ENCODE data around the gene DYNC1LI2.
"Not testable (repeated sequence)": the region's sequence is repeated elsewhere in the genome, so short reads cannot be mapped to it uniquely, and the experiment has no call there.

The DYNC1LI2 gene

DNA sequence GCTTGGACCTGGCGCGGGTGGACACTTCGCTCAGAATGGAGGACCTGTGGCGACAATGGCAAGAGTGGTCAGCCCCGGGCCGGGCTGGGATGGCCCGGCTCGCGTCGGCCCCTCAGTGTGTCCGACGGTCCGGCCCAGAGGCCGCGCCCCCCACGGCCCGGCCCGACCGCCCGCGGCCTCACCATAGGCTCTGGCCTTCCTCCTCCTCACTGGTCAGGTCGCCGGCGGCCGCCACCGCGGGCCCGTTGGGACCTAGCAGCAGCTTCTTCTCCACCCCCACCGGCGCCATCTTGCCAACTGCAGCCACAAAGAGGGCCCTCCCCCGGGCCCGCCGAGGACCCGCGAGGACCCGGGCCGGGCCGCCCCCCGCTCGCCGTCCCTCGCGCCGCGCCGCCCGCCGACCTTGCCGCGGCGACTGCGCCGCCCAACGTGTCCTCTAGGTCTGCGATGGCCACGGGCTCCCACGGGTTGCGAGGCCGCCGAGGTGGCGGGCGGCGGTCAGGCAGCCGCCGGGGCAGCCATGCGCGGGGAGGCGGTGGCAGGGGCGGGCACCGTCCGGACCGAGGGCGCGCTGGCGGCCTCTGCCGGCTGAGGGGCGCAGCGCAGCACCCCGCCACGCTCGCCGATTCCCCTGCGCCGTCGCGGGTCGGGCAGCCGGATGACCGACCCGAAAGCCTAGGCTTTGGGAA, at the start of gene DYNC1LI2:
DYNC1LI2 (minus strand) TSS at position 307 of the 689 bp plus-strand sequence; CDS start at position 289, 18 bp downstream.
- peak; percentile 30 to 47 for DNase-seq (ENCODE audit: low read depth in 2 of 2)

DNA sequence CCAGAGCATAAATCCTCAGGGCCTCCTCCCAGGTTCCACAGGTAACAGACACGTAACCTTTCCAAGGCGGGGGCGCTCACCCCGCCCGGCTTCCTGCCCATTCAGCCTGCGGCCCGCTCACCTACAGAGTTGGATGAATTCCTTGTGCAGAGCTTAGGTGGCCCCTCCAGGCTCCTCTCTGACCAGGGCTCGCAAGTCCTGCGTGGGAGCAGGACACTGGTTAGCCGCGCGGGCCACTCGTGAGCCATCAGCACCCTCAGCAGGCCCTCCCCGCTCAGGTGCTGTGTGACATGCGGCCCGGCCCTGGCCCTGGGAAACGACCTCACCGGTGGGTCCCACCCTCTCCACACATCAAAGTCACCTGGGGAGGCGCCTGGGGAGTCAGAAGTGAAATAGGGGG, 49.4 kb upstream of the DYNC1LI2 start:
- DNase-seq (ENCODE audit: low read depth in 2 of 2): no peak

DNA sequence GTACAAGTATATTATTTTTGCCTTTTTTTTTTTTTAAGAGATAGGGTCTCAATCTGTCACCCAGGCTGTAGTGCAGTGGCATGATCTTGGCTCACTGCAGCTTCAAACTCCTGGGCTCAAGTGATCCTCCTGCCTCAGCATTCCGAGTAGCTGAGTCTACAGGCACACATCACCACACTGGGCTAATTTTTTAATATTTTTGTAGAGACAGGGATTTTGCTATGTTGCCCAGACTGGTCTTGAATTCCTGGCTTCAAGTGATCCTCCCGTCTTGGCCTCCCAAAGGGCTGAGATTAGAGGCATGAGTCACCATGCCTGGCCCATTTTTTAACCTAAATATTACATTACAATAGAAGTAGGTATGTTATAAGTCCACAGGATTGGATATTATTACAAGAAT, 46.8 kb upstream of the DYNC1LI2 start:
- DNase-seq (ENCODE audit: low read depth in 2 of 2): peak in 1 of 2 experiments; percentile 7

DNA sequence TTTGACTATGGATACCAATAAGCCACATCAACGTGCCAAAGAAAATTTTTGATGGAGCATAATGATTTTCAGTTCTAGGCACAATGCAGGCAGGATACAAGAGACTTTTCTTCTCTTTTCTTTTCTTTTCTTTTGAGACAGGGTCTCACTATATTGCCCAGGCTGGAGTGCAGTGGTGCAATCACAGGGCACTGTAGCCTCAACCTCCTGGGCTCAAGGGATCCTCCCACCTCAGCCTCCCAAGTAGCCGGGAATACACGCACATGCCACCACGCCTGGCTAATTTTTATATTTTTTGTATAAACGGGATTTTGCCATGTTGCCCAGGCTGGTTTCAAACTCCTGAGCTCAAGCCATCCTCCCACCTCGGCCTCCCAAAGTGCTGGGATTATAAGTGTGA, 42.6 kb upstream of the DYNC1LI2 start:
- DNase-seq (ENCODE audit: low read depth in 2 of 2): not testable (repeated sequence)

DNA sequence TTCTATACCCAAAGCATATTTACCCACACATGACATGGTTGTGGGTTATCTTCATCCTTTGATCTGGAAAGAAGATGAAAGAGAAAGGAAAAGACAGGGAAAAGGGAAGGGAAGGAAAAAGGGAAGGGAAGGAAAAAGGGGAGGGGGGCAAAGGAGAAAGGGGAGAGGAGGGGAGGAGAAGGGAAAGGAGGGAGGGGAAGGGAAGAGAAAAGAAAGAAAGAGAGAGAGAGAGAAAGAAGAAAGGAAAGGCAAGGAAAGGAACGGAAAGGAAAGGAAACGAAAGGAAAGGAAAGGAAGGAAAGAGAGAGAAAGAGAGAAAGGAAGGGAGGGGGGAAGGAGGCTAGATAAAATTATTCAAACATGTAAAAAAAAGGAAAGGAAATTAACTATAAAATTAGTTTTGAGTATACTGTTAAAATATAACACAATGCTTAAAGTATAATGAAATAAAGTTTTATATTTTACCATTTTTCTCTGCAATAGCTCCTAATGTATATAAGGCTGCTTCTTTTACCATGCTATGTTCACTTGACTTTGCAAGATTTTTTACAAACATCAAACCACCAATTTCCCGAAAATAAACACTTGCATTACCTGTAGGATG, 38.8 kb upstream of the DYNC1LI2 start:
- DNase-seq (ENCODE audit: low read depth in 2 of 2): no peak

DNA sequence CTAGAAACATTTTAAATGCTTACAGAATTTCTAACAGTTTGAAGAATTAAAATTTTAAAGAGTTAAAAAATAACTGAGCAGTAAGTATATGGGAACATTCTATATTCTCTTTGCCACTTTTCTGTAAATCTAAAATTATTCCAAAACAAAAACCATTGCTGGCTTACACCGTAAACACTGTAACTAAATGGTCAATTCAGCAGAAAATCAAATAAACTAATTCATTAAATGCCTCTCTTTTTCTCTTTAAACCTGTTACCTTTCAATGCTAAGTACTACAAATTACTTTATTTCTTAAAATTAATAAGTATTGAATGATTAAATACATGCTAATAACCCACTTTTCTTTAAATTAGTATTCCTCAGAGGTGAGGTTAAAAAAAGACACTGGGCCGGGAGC, 36.0 kb upstream of the DYNC1LI2 start:
- DNase-seq (ENCODE audit: low read depth in 2 of 2): no peak

DNA sequence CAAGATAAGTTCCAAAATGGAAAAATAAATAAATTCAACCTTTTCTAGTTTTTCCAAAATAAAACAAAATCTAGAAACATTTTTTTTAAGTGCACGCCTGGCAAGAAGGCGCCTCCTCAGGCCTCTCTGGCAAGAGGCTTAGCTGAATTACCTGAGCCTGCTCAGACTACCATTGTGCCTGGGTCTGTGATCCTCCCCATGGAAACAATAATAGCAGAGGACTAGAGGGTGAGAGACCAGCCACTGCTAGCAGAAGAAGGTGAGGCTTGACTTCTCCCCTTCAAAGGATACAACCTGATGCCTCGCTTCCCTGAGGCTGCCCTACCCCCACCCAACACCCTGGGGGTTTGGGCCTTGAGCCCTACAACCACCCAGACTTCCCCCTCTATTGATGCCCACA, 35.1 kb upstream of the DYNC1LI2 start:
- no peak for DNase-seq (ENCODE audit: low read depth in 2 of 2)

DNA sequence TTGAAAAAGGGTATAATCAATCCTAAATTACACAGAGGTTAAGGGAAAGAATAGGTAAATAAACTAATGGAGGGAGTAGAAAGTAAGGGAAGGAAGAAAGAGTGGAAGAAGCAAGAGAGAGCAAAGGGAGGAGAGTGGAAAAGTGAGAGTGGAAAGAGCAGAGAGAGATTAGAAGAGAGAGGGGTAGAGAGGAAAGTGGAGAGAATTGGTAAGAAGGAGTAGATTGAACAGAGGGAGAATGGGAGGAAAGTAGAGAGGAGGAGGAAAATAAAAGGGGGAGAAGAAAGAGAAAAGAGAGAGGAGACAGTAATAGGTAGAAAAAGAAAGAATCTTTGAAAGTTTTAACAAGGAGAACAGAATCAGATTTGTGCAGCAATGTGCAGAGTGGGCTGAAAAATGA, 25.0 kb upstream of the DYNC1LI2 start:
- no peak for DNase-seq (ENCODE audit: low read depth in 2 of 2)

DNA sequence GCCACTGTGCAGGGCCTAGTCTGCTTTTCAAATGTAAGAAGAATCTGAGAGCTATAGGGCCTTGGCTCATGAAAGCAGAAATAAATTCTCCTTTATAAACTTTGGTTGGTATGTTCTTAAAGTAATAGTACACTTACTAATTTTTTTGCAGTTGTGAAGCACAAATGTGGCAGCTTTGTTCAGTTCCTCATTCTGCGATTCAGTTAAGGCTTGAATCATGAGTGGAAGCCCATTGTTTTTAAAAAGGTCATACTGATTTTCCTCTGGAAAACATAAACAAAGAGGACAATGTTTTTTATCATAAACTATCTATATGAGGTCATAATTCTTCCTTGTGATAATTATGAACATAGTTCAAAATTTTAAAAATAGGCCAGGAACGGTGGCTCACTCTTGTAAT, 23.6 kb upstream of the DYNC1LI2 start:
- DNase-seq (ENCODE audit: low read depth in 2 of 2): no peak

DNA sequence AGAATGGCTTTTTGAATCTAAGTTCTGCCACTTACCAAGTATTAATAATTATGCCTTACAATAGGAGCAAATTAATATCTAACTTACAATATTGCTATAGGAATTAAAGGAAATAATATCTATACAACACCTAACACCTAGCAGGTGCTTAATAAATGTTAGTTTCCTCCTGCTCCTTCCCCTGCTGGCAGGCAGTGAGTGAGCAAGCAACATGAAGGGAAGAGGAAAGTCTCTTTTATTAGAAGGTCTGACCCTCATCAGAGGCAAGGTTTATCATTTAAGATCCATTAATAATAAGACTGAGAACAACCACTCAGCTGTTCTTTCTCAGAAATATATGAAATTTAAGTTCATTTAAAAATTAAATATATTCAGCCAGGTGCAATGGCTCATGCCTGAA, 6.7 kb upstream of the DYNC1LI2 start:
- no peak for DNase-seq (ENCODE audit: low read depth in 2 of 2)

DNA sequence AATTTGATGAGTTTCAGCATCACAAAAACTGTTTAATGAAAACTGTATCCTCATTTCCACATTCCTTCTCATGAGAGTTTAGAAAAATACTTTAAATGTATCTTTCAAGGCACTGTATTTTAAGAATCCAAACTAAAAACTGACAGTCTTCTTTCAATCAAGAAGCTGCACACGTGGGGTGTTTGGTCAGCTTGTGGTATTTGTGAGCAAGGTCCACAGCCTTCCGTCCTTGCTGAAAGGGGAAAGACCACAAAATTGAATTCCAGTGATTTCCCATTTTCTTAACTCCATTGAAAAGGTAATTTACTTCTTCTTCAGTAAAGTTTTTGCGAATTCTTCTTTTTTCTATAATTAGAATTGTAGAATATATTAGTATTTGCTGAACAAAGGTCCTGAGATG, 3.4 kb upstream of the DYNC1LI2 start:
- DNase-seq (ENCODE audit: low read depth in 2 of 2): no peak

DNA sequence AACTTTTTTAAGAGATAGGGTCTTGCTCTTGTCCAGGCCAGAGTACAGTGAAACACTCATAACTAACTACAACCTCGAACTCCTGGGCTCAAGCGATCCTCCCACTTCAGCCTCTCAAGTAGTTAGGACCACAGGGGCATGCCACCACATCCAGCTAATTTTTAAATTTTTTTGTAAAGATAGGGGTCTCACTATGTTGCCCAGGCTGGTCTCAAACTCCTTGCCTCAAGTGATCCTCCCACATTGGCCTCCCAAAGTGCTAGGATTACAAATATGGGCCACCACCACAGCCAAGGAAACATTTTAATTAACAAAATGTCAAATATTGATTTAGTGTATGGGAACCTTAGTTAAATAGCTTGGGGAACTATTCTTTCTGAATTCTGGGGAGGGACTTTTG, 2.8 kb upstream of the DYNC1LI2 start:
- DNase-seq (ENCODE audit: low read depth in 2 of 2): no peak

DNA sequence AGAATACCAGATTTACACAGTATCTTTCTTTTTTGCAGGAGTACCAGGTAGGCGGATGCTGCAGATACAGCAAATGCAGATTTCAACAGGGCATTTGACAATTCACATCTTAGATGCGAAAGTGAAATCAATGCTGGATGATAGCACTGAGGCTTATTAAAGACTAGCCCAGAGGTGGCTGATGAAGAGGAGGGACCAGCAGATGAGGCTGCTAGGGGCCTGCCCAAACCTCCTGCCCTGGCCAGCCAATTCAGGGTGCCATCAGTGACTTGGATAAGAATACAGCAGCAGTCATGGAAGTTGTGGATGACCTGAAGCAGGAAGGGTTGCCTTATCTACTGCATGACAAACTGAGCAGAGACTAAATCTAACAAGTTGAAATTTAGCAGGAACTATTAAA, 1.5 kb upstream of the DYNC1LI2 start:
- DNase-seq (ENCODE audit: low read depth in 2 of 2): no peak

DNA sequence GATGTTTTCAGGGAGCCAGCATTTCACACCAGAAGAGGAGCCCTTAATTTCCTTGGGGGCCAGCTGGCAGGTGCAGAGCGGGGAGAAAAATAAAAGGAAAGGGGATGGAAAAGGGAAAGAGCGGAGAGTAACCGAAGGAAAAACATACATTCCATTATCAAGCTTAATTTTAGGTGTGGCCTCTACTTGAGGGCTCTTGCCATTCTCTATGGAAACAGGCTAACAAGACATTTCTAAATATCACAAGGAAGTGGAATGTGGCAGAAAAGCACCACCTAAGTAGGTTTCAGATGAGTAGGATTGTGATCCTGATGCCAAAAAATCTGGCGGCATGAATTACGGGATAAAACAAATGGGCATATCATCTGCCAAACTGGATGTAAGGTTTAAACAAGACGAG, 970 bp upstream of the DYNC1LI2 start:
- DNase-seq (ENCODE audit: low read depth in 2 of 2): no peak

DNA sequence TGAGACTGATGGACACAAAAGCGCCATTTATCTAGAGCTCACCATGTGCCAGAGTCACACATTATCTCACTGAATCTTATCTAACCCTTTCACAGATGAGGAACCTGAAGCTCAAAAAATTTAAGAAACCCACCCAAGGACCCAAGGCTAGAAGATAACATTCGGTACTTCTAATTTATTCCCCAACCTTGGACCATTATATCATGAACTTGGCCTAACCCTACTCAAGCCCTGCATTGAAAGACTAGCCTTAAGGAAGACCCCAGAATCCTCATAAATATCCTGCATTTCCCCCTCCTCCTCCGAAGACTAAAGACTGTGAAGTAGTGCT, 548 bp upstream of the DYNC1LI2 start:
- no peak for DNase-seq (ENCODE audit: low read depth in 2 of 2)

DNA sequence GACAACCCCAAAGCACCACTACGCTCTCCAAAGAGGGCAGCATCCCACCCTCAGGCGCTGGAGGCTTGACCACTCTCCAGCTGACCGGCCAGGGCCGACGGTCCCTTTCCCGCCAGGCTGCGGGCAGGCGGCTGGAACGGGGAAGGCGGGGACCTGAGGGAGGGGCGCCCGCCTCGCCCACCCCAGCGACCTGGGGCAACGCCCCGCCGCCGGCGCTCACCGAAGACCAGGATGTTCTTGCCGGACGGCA, 431 bp downstream of the DYNC1LI2 start:
- DNase-seq (ENCODE audit: low read depth in 2 of 2): no peak

DNA sequence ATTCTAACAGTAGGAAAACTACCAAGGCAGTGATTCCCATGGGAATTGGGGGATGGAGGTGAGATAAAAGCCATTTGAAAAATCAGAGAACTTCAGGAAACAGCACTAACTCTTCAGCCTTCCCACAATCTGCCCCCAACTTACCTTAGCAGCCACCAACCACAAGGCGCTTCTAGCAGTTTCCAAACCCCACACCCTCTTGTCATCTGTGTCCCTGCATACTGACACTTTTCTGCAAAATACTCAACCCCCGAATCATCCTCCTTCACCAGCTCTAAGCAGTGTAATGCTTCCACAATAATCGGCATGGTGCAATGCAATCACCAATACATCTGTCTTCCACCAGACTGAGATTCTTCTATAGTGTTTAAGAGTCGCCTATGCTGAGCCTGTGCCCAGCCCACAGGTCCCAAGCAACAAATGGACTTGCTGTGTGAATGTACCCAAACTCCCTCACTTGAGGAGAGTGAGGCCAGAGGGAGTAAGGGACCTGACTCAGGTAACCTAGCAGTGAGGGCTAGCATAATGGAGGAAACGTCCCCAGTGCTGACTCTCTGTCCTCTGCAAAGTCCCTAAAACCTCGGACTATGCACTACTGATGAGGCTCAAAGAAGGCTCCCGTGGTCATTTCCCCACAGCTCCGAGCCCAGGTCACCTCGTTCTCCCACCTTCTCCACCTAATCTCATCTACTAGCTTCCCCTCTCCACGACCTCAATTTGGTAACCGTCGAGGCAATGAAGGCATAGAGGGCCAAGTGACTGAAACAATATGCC, 943 bp downstream of the DYNC1LI2 start:
- no peak for DNase-seq (ENCODE audit: low read depth in 2 of 2)

DNA sequence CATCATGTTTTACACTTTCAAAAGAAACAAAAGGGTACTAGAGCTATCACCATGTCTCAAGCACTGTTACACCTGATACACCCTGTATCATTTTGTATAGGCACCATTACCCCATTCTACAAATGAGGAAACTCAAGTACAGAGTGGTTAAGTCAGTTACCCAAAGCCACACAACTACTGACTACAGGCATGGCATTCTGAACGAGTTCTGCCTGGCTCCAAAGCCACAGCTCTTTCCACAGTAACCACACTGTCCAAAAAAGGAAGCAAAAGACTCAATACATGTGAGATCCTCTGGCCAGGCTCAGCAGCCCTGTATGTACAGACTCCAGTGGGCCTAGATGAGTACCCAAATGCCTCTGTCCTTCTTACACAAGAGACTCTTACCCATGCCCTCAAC, 4.7 kb downstream of the DYNC1LI2 start:
- no peak for DNase-seq (ENCODE audit: low read depth in 2 of 2)

DNA sequence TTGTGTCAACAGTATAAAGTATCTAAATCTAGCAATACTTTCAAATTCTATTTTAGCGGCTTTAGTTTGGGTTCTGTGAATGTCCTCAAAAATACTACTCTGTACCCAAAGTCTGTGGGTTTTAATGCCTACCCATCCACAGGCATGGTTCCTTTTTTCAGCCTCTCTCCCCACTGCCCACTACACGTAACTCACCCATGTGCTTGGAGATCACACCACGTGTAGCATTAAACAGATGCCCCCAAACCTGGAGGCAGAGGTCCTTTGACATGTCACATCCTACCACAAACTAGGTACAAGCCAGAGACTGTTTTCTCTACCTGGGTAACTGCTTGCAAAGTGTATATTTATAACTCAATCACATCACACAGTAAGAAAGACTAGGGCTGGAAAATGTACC, 5.4 kb downstream of the DYNC1LI2 start:
- no peak for DNase-seq (ENCODE audit: low read depth in 2 of 2)

DNA sequence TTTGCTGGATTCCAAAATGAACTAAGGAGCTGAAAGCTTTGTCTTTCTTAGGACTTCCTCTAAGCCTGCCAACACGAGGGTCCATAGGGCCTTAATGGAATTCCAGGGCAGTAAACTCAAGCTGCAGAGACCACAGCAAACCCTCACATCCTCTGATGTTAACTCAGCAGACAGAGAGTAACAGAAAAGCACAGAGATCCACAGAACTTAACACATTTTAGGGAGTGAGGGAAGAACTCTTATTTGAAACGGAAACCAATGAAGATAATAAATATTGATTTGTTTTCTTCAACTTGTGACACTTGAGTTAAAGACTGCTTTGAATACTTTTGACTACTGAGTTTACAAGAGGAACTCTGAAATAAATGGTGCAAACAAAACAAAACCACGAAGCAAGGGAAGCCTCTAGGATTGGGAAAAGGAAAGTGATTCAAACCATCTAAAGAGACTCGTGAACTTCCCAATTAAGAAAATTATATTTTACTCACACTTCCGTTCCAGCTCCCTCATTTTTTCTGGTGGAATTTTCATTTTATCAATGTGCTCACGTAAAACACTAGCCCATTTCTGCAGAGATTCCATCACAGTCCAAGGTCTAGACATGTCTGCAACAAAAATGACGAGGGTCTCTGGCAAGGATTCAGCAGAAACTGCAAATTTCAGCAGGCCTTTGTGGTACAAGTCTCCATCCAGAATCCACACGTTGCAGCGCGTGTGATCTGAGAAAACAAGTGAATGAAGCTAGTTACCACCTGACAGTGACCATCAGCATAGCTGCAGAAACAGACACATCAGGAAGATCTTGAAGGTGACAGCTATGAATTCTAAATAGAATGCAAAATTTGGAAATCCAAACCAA, 9.2 kb downstream of the DYNC1LI2 start:
- peak in 1 of 2 experiments; percentile 17 for DNase-seq (ENCODE audit: low read depth in 2 of 2)

DNA sequence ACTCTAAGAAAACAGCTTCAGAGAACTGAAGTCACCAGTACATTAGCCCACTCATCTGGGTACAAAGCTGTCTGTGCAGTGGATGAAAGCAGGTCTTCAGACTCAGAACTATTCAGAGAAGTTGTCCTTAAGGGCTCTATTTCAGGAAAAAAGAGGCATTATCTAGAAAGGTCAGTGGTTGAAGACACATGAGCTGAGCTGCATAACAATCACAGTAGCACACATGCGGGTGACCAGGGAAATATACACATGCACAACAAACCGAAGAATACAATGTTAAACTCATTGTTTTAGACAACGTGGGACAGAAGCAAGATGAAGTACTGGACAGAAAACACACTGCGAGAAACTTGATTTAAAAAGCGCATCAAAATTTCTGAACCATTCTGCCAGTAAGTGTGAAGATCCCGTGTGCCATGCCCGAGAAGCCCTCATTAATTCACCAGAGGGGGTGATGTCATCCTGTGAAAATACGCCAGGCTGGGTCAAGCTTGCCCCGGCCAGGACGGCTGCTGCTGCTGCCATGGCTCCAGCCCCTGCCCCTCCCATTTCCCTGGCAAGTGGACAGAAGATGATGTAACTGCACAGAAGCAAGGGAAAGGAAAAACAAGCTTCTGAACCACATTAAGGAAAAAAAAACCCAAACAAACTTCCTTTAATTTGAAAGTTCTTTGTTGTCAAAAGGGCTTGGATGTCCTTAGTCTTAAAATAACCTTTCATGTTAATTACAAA, 10.1 kb downstream of the DYNC1LI2 start:
- peak in 1 of 2 experiments; percentile 50 for DNase-seq (ENCODE audit: low read depth in 2 of 2)

DNA sequence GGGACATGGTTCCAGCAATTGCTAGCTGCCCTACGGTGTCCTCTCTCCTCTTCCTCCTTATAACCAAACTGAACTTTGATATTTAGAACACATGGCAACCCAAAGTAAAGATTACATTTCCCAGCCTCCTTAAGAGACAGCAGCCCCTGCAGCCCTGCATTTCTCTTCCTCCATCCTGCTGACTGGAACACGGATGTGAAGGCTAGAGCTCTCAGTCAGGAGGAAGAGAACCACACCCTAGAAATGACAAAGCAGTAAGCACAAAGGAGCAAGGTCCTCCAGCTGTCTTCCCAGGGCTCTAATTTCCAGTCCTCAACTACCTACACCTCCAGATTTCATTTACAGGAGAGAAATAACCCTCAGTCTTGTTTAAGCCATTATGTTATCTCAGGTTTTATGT, 10.9 kb downstream of the DYNC1LI2 start:
- DNase-seq (ENCODE audit: low read depth in 2 of 2): no peak
